HepG2 (cell line): Measurements from ENCODE around the gene KRTAP22-2. TPM values are rescaled to one million over a fixed set of nuclear protein-coding genes. Genes with fewer than 3 reads are reported as not detected.

Source experiments
- ATAC-seq: fragments of 200-7000 bp; cut with Tn5 transposase; 3 replicates; pipeline ENCODE4 v1.9.1; 2020; ENCODE audit warnings: mild to moderate bottlenecking, moderate library complexity
- BruUV-seq: library from RNA; stranded (reverse); fragments of 400-500 nt; replicated peaks from 2 replicates; lab custom pipeline; 2021; lab: Mats Ljungman, UMichigan
- CTCF ChIA-PET: fragments of 300-600 bp; formaldehyde crosslinking; extraction: SDS; loops from one replicate; lab custom pipeline; 2021; ENCODE audit warnings: low total read pairs, inconsistent platforms, low intra/inter-chr PET ratio; lab: Yijun Ruan, JAX
- POLR2A ChIA-PET: fragments of 350-600 bp; sonication (Branson Sonifier 250); formaldehyde crosslinking; loops from one replicate; lab custom pipeline; 2020; ENCODE audit warnings: antibody characterized with exemption, inconsistent platforms; lab: Yijun Ruan, JAX
- DNase-seq: peaks from one replicate; pipeline ENCODE4 v3.0.0-alpha.2; 2015; ENCODE audit warnings: low spot score
- FAIRE-seq: peaks from 3 replicates; lab custom pipeline; 2011; peaks lifted over from hg19 to GRCh38; lab: Jason Lieb, UNC
- H2AFZ ChIP-seq: one replicate; pipeline ENCODE4 v1.6.1; 2011; ENCODE audit warnings: low read length, inconsistent platforms
- H3K27ac ChIP-seq: fragments of 300-600 bp; 3 replicates; pipeline ENCODE4 v1.8.0; 2011; ENCODE audit warnings: mixed run types, mild to moderate bottlenecking, mixed read lengths, low read length, inconsistent platforms; ENCODE audit not compliant: insufficient read depth; ENCODE audit errors: extremely low read length
- H3K27me3 ChIP-seq, 2 experiments: fragments of 200-600 bp in 1 of 2; 2 replicates in 1 of 2; 3 replicates in 1 of 2; pipeline versions ENCODE4 v1.6.0 to v1.8.0; 2011; ENCODE audit warnings: low read length in 2 of 2, mild to moderate bottlenecking in 2 of 2, moderate library complexity in 2 of 2, inconsistent platforms in 1 of 2; ENCODE audit not compliant: insufficient read depth in 2 of 2, control insufficient read depth in 1 of 2
- H3K36me3 ChIP-seq, 2 experiments: fragments of 200-600 bp in 1 of 2; replicated peaks in 1 of 2; 2 replicates in 1 of 2; 3 replicates in 1 of 2; pipeline versions ENCODE4 v1.5.1 to v1.8.0; 2011; ENCODE audit warnings: low read length in 2 of 2, inconsistent platforms in 1 of 2; ENCODE audit not compliant: insufficient read depth in 2 of 2, control insufficient read depth in 1 of 2
- H3K4me1 ChIP-seq: 2 replicates; pipeline ENCODE4 v1.5.1; 2012; ENCODE audit warnings: low read length, inconsistent platforms; ENCODE audit not compliant: insufficient read depth
- H3K4me2 ChIP-seq: 2 replicates; pipeline ENCODE4 v1.6.0; 2011; ENCODE audit warnings: low read depth, low read length, inconsistent platforms
- H3K4me3 ChIP-seq, 3 experiments: fragments of 200-600 bp in 1 of 3; sonication (generic), shearing (Covaris generic) in 1 of 3; replicated peaks in 1 of 3; 2 replicates each; pipeline ENCODE4 v1.5.1; 2011 to 2016; ENCODE audit warnings: low read length in 3 of 3, inconsistent platforms in 2 of 3, low read depth in 2 of 3, mild to moderate bottlenecking in 2 of 3, control low read depth in 1 of 3, mixed read lengths in 1 of 3; ENCODE audit not compliant: insufficient read depth in 1 of 3
- H3K79me2 ChIP-seq: one replicate; pipeline ENCODE4 v1.6.1; 2011; ENCODE audit warnings: low read length, inconsistent platforms; ENCODE audit not compliant: insufficient read depth
- H3K9ac ChIP-seq: 2 replicates; pipeline ENCODE4 v1.6.0; 2011; ENCODE audit warnings: mild to moderate bottlenecking, low read depth, low read length, inconsistent platforms; ENCODE audit not compliant: insufficient read depth
- H3K9me3 ChIP-seq: 2 replicates; pipeline ENCODE4 v1.5.1; 2012; ENCODE audit warnings: mild to moderate bottlenecking, low read length
- H4K20me1 ChIP-seq: 2 replicates; pipeline ENCODE4 v1.6.0; 2011; ENCODE audit warnings: inconsistent platforms, mild to moderate bottlenecking, low read length, moderate library complexity; ENCODE audit not compliant: insufficient read depth
- FOXK2 ChIP-seq: fragments of 450-650 bp; IDR thresholded peaks from 2 replicates; pipeline ENCODE4 v1.6.1; 2016
- GABPB1 ChIP-seq: IDR thresholded peaks from 2 replicates; pipeline ENCODE4 v1.6.1; 2016; ENCODE audit warnings: mild to moderate bottlenecking, missing genetic modification reagents, moderate library complexity, missing compliant biosample characterization
- SIN3B ChIP-seq: fragments of 150-350 bp; IDR thresholded peaks from 2 replicates; pipeline ENCODE4 v1.6.1; 2014; ENCODE audit warnings: low read length
- TEAD3 ChIP-seq: optimal IDR thresholded peaks from 2 replicates; pipeline ENCODE3; 2016; ENCODE audit warnings: borderline replicate concordance
- ZBTB38 ChIP-seq: sonication (generic); formaldehyde crosslinking; IDR thresholded peaks from 2 replicates; pipeline ENCODE4 v1.5.1; 2020; ENCODE audit warnings: mild to moderate bottlenecking, missing genetic modification reagents
- ZNF350 ChIP-seq: sonication (generic); formaldehyde crosslinking; IDR thresholded peaks from 2 replicates; pipeline ENCODE4 v1.4.0; 2020; ENCODE audit warnings: mild to moderate bottlenecking, low read depth, missing genetic modification reagents, borderline replicate concordance
- WGBS: methylation state at CpG from one replicate; pipeline ENCODE4 v1.1.6; 2017; ENCODE audit warnings: low lambda C conversion rate; 5-methylcytosine and 5-hydroxymethylcytosine counted together
- in situ Hi-C: cut with HindIII; loops from 2 replicates; pipeline ENCODE4 v1.10.0; 2017; ENCODE audit warnings: low pct_unique_long_range_greater_than_20kb; ENCODE audit not compliant: extremely low pct_ligation_motif_present
- intact Hi-C: fragments of 100-400 bp; cut with micrococcal nuclease; formaldehyde crosslinking; loops from one replicate; pipeline ENCODE4 v1.10.0; 2022; ENCODE audit not compliant: unreplicated experiment
- polyA plus RNA-seq, 8 experiments: library from polyadenylated mRNA; depleted of rRNA in 3 of 8; stranded (reverse) in 7 of 8; unstranded in 1 of 8; fragments of >200 nt; fragmentation: Illumina TruSeq in 4 of 8; extraction: Trizol in 4 of 8; gene quantifications; 2 replicates each; pipeline versions ENCODE4 v1.2.1 to v1.2.3, GENCODE V29; 2011 to 2016; ENCODE audit warnings: low read depth in 4 of 8, missing spikeins in 1 of 8, mixed read lengths in 1 of 8; ENCODE audit not compliant: insufficient read depth in 1 of 8
- total RNA-seq, 5 experiments: library from RNA; depleted of rRNA; stranded (reverse); fragments of >200 nt; fragmentation: Illumina TruSeq; extraction: Trizol; gene quantifications; 2 replicates each; pipeline ENCODE4 v1.2.3, GENCODE V29; 2016; ENCODE audit warnings: low read depth in 1 of 5
- TF ChIP-seq, protein P1 (sequence below): sonication (generic); formaldehyde crosslinking; IDR thresholded peaks from 2 replicates; pipeline ENCODE4 v1.4.0; 2020; ENCODE audit warnings: missing genetic modification reagents, borderline replicate concordance
- TF ChIP-seq, protein P2 (sequence below): sonication (generic); formaldehyde crosslinking; conservative IDR thresholded peaks from 2 replicates; pipeline ENCODE4 v1.4.0; 2020; ENCODE audit warnings: missing genetic modification reagents

Gene KRTAP22-2
- total and polyA plus RNA-seq, 2 of the 13 experiments (the other 11 are each of a cell fraction or from before 2014, with no cell fraction given), result not detected

DNA sequence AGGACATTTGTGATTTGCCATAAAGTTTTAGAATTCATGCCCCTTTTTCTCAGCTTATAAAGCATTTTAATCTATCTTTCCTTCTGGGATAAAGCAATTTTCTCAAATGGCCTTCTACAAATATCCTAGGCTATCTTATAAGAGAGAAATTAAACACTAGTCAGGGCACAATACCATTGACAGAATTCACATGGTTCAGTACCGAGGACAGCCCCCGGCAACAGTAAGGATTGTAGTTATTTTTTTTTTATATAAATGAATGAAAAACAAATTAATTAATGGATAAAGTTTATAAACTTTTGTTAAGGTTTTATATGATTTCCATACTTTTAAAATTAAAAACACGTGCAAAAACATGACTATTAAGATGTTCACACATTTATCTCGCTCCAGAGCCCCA lies 37.9 kb upstream of the KRTAP22-2 start (continued):
- TF ChIP-seq ZNF350 (CRISPR knock-in tag), result no peak
- TF ChIP-seq, protein P1, sequence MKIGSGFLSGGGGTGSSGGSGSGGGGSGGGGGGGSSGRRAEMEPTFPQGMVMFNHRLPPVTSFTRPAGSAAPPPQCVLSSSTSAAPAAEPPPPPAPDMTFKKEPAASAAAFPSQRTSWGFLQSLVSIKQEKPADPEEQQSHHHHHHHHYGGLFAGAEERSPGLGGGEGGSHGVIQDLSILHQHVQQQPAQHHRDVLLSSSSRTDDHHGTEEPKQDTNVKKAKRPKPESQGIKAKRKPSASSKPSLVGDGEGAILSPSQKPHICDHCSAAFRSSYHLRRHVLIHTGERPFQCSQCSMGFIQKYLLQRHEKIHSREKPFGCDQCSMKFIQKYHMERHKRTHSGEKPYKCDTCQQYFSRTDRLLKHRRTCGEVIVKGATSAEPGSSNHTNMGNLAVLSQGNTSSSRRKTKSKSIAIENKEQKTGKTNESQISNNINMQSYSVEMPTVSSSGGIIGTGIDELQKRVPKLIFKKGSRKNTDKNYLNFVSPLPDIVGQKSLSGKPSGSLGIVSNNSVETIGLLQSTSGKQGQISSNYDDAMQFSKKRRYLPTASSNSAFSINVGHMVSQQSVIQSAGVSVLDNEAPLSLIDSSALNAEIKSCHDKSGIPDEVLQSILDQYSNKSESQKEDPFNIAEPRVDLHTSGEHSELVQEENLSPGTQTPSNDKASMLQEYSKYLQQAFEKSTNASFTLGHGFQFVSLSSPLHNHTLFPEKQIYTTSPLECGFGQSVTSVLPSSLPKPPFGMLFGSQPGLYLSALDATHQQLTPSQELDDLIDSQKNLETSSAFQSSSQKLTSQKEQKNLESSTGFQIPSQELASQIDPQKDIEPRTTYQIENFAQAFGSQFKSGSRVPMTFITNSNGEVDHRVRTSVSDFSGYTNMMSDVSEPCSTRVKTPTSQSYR, result no peak

DNA sequence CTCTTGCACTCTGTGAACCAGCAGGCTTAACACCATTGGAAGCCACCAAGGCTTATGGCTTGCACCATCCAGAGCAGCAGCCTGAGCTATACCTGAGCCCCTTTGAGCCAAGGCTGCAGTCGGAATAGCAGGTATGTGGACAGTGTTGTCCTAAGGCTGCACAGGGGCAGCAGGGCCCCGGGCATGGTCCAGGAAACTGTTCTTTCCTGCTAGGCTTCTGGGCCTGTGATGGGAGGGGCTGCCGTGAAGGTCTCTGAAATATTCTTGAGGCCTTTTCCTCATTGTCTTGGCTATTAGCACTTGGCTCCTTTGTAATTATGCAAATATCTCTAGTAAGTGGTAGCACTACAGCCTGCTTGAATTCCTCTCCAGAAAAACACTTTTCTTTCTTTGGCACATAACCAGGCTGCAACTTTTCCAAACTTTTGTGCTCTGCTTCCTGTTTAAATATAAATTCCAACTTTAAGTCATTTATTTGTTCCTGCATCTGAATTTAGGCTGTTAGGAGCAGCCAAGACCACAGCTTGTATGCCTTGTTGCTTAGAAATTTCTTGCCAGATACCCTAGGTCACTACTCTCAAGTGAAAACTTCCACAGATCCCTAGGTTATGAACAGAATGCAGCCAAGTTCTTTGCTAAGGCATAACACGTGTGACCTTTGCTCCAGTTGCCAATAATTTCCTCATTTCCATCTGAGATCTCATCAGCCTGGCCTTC lies 35.4 kb upstream of the KRTAP22-2 start:
- POLR2A ChIA-PET, result no interaction called here
- in situ Hi-C loops, result no loop called here
- WGBS, result 5% methylated on average over 4 of the region's 4 CpGs

More for the DNA sequence above, 35.4 kb upstream of the KRTAP22-2 start:
- DNase-seq (no peak), FAIRE-seq (no peak), ATAC-seq (no peak)
- intact Hi-C loops, result no loop called here
- TF ChIP-seq FOXK2, result no peak
- no peak for TF ChIP-seq TEAD3 (CRISPR knock-in tag)
- TF ChIP-seq GABPB1 (CRISPR knock-in tag), result no peak
- no peak for TF ChIP-seq SIN3B
- TF ChIP-seq ZBTB38 (CRISPR knock-in tag), result no peak
- TF ChIP-seq, protein P2, sequence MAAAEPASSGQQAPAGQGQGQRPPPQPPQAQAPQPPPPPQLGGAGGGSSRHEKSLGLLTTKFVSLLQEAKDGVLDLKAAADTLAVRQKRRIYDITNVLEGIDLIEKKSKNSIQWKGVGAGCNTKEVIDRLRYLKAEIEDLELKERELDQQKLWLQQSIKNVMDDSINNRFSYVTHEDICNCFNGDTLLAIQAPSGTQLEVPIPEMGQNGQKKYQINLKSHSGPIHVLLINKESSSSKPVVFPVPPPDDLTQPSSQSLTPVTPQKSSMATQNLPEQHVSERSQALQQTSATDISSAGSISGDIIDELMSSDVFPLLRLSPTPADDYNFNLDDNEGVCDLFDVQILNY (CRISPR knock-in tag), result no peak
- no peaks in the 10 kb centered on the region for H3K36me3 ChIP-seq
- no peak overlapping the region for H3K4me3 ChIP-seq
- no peaks in the 10 kb centered on the region for H3K27me3 ChIP-seq
- H3K4me1 ChIP-seq, result no peaks in the 10 kb centered on the region
- no peaks in the 10 kb centered on the region for H3K79me2 ChIP-seq
- no TSS peak for BruUV-seq
- CTCF ChIA-PET, result no interaction called here
- no peak overlapping the region for H3K4me2 ChIP-seq
- no peak overlapping the region for H3K9ac ChIP-seq
- peaks cover 91% of the 10 kb centered on the region for H3K9me3 ChIP-seq
- H3K27ac ChIP-seq, result no peak overlapping the region
- no peak overlapping the region for H2AFZ ChIP-seq
- no peaks in the 10 kb centered on the region for H4K20me1 ChIP-seq
